Measurements from ENCODE around the gene ELMO1.
"Not testable (repeated sequence)": the region's sequence is repeated elsewhere in the genome, so short reads cannot be mapped to it uniquely, and the experiment has no call there.

Gene ELMO1

DNA sequence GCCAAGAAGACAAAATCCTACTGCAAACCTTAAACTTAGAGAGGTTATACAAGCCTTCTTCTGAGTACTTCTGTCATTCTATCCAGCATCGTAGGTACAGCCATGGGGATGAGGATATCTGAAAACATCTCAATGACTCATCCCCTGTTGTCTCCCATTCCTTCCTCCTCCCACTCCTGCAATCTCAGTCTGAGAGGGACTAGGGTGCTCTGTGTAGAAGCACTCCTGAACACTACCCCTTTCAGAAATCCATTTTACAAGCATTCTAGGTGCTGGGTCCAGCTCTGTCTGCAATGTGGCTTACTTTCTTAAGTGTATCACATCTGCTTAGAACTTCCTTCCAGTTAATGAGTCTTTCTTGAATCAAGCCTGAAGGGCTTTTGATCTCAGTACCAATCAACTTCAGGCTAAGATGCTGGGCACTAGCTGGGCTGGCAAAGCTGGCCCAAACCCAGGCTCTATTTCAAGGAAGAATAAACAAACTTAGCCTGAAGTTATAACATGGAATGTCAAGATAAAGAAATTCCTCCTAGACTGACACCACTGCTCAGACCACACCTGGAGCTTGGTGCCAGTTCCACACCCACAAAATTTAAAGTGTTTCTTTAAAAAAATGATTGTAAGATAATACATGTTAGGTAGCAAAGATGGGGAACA is 454.1 kb downstream of the ELMO1 start:
- no peak for FAIRE-seq

- no peak for FAIRE-seq
Observed at GRCh38 chr7:36986948-36987724, 461.5 kb downstream of the ELMO1 start.

GRCh38 chr7:36986511-36986933 is 462.1 kb downstream of the ELMO1 start:
- FAIRE-seq: no peak

- no peak for FAIRE-seq
Observed at GRCh38 chr7:36985866-36986400, 462.7 kb downstream of the ELMO1 start.

DNA sequence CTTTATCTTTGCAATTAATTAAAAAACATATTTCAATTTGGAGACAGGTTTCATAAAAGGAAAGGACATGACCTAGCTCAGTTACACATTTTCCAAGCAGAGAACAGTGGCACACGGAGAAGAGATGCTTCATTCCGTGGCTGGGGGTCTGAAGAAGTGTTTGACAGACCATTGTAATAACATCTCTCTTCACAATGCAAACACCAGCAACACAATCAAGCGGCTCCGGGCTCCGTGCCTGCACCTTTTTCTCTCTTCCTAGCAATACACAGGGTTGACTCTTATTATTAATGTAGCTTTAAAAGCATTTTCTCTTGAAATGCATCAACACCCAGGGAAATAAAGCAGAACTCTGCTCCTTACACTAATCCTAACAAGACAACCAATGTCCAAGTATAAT is 463.3 kb downstream of the ELMO1 start:
- no peak for FAIRE-seq

- FAIRE-seq: no peak
Observed at GRCh38 chr7:36984710-36985312, 463.9 kb downstream of the ELMO1 start.

DNA sequence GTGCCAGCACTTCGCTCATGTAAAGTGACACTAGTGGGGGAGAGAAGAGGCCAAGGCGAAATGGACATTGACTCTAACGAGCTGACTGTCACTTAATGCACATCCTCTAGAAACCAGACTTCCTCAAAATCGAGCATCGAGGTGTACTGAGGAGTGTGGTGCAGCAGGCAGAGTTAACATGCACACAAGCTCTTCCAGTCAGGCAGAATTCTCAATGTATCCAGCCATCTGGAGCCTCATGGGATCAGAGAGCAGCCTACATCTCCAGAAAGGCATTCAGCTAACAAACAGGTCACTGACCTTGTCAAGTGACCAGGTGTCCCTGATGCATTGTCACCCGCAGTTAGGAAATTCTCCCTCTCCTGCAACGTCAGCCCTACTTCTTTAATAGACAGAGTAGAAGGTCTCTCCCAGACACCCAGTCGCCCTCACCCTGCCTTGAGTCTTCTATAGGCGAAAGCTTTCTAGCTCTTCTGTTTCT is 464.6 kb downstream of the ELMO1 start:
- no peak for FAIRE-seq

DNA sequence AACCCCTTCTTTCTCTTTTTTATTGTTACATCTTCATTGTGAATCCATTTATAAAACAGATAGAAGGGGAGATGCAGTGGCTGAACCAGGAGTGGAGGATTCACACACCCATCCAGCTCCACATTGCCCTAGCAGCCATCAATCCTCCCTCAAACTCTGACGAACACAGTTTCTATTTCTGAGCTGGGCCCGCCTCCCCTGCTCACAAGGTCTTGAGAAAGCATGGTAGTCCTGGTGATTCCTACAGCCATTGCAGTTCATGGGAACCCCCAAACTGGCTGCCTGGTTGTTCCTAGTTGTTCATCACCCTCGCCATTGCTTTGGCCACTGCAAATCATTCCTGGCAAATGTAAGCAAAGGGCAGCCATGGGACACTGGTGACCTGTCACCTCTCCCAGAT is 465.9 kb downstream of the ELMO1 start:
- FAIRE-seq: no peak

DNA sequence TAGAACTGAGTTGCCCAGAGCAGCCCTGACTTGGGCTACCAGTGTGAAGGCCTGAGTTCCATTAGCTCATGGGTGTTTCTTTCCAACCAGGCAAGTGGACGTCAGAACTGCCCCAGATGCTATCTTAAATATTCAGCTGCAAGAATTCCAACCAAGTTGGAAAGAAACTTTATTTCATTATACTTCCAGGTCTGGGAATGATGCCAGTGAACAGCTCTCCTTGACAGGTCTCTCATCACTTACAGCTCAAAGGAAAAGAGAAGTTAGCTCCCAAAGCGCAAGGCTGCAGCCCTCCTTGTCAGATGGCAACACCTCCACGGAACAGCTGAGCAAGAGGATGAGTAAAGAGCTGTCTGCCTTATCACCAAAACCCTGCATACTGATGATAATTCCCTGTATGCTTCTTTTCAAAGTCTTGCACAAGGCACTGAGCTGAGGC is 468.8 kb downstream of the ELMO1 start:
- FAIRE-seq: no peak

DNA sequence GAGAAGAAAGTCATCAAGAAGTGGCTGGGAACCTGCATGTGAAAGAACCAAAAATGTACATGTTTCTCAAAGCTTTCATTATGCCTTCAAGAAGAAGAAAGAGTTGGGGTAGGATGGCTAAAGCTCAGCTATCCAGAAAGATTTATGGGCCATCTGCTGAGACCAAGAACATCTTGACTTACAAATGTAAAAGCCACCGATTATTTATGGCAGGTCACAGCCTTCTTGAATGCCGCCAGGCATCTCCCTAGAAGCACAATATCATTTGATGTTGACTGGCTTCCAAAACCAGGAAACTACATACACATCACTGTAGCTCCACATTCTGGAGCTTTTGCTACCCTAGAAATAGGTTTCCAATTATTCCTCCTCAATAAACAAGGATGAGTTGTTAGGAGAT is 470.2 kb downstream of the ELMO1 start:
- FAIRE-seq: no peak

DNA sequence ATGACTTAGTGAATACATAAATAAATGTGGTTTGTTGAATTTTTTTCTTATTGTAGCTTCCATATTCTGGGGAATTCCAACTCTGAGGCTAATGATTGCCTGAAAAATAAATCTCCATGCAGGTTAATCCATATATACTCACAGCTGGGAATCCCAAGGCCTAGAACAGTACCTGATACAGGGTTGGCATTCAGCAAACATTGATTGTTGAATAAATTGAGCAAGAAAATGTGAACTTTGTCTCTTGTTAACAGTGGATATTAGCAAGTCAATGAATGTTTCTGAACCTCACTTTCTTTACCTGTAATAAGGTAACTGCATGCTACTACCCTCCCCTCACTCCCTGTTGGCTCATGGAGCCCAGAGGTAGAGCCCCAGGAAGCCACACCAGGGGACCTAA is 470.8 kb downstream of the ELMO1 start:
- FAIRE-seq: no peak

DNA sequence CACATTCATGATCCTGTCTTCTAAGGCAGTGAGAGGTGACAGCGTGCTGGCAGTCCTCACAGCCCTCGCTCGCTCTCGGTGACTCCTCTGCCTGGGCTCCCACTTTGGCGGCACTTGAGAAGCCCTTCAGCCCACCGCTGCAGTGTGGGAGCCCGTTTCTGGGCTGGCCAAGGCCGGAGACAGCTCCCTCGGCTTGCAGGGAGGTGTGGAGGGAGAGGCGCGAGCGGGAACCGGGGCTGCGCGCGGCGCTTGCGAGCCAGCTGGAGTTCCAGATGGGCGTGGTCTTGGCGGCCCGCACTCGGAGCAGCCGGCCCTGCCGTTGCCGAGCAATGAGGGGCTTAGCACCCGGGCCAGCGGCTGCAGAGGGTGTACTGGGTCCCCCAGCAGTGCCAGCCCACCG is 475.1 kb downstream of the ELMO1 start:
- not testable (repeated sequence) for FAIRE-seq

- FAIRE-seq: no peak
Observed at GRCh38 chr7:36972140-36972518, 476.5 kb downstream of the ELMO1 start.

GRCh38 chr7:36971515-36972139 is 477.0 kb downstream of the ELMO1 start:
- FAIRE-seq: no peak

DNA sequence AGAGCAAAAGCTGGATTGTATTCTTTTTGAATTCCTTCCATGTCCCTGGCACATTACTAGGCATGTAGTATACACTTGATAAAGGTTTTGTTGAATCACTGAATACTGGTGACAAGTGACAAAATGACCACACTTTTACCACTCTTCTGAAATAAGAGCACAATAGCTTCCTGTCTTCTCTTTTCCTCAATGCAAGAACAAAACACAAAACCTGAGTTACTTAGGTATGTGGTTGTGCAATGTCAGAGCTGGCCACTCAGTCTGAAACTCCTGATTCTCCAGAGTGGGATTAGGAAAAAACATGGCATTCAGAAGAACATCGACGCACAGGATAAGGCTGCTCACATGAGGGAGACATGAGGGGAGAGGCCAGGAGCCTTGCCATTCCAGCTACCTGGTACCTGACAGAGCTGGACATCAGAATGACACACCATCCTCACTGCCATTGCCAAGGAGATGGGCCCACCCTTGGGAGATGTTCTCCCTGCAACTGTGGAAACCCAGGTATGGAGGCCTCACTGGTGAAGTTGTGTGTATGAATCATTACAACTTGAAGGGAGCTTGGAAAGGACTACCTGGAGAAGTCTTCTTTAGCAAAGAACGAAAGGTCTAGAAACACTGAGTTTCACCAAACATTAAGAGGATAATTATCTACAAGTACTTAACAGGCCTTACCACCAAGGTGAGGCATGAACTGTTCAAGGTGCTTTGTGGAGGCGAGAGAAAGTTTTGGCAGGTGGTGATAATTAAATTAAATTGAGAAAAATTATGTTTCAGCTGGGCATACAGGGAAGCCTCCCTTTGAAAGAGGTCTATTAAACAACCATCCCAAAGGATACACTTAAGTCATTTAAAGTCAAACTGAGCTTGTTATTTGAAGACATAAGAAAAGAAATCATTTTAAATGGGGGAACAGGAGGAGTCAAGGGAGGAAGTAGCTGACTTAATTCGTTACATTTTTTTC is 477.8 kb downstream of the ELMO1 start:
- no peak for FAIRE-seq

- FAIRE-seq: no peak
Observed at GRCh38 chr7:36969376-36969775, 479.3 kb downstream of the ELMO1 start.

DNA sequence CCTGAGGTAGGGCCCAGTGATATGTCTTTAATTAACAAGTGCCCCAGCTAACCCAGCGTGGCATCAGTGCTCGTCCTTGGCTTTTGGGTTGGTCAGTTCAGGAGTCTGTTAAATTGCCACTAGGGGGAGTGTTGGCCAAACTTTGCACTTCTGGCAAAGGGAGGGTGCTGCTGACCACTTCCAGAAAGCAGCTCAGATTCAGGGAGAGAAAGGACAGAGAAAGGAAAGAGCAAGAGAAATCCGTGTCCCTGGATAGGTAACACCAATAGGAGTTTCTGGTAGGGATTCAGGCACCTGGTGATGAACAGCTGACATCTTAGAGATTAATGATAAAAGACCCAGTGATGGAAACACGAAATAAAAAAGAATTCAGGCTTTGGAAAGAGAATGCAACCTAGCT is 481.3 kb downstream of the ELMO1 start:
- FAIRE-seq: peak; percentile 86

- FAIRE-seq: no peak
Observed at GRCh38 chr7:36966636-36967035, 482.0 kb downstream of the ELMO1 start.

DNA sequence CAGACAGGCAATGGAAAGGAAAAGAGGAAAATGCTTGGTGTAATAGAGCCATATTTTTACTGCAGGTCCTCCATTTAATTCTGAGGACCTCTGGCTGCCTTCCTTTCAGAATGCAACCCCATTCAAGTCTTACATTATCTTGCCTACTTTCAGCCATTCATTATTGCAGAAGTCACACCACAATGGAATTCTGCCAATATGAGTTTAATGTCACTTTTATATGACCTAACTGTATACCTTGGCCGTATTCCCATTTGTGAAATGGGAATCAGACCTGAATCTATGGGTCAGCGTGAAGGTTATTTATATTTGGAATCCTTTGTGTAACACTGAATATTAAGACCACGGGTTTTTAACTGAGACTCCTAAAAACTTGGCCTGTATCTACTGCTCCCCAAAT is 482.6 kb downstream of the ELMO1 start:
- no peak for FAIRE-seq

DNA sequence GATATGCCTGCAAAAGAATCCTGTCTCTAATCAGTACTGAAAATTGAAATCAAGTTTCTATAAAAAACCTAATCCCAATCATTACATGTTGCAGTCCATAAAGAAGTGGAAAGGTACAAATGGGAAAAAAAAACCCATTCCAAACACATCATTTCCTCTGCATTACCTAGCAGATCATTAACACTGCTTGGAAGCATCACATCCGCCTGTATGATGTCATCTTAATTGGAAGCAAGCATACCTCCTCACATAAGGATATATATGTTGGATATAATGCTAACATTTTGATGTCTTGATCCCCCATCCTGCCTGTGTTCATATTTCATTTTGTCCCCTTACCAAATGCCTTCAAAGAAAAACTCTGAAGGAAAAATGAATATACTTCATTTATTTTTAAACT is 483.0 kb downstream of the ELMO1 start:
- no peak for FAIRE-seq

DNA sequence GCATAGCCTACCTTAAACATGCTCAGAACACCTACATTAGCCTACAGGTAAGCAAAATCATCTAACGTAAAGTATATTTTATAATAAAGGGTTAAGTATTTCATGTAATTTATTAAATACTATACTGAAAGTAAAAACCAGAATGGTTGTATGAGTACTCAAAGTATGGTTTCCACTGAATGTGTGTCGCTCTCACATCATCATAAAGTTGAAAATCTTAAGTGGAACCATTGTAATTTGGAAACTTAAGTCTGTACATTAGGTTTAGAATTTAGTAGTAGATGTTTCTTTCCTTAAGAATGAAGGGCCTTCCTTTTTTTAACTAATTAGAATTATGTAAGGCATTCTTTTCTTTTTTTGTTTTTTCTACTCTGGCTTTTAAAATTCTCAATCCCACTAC is 484.4 kb downstream of the ELMO1 start:
- no peak for FAIRE-seq

GRCh38 chr7:36962367-36962766 is 486.3 kb downstream of the ELMO1 start:
- no peak for FAIRE-seq
